Trophoblast cell (in vitro differentiated cells and primary cell): ENCODE data around the gene MPPED2.

Experiments used
- DNase-seq, 2 donors: peaks; one replicate each; pipeline ENCODE4 v3.0.0-alpha.2; 2016
- H2AFZ ChIP-seq: 2 replicates; pipeline ENCODE4 v1.6.1; 2013; ENCODE audit warnings: low read length, moderate library complexity, mild to moderate bottlenecking; ENCODE audit not compliant: insufficient read depth, poor library complexity
- H2AK5ac ChIP-seq: 2 replicates; pipeline ENCODE4 v1.6.1; 2013; ENCODE audit warnings: mild to moderate bottlenecking, low read length
- H2BK120ac ChIP-seq: 2 replicates; pipeline ENCODE4 v1.6.1; 2013; ENCODE audit warnings: low read length, mild to moderate bottlenecking, moderate library complexity; ENCODE audit not compliant: insufficient read depth, poor library complexity
- H2BK12ac ChIP-seq: 2 replicates; pipeline ENCODE4 v1.6.1; 2013; ENCODE audit warnings: mild to moderate bottlenecking, low read length, moderate library complexity
- H2BK5ac ChIP-seq: 2 replicates; pipeline ENCODE4 v1.6.1; 2013; ENCODE audit warnings: low read length, low read depth, moderate library complexity, mild to moderate bottlenecking; ENCODE audit not compliant: poor library complexity
- H3K14ac ChIP-seq: 2 replicates; pipeline ENCODE4 v1.6.1; 2013; ENCODE audit warnings: mild to moderate bottlenecking, low read length
- H3K18ac ChIP-seq: 2 replicates; pipeline ENCODE4 v1.6.1; 2013; ENCODE audit warnings: mild to moderate bottlenecking, low read length
- H3K23ac ChIP-seq: 2 replicates; pipeline ENCODE4 v1.6.1; 2013; ENCODE audit warnings: low read length
- H3K27ac ChIP-seq: 2 replicates; pipeline ENCODE4 v1.5.1; 2013; ENCODE audit warnings: low read depth, mild to moderate bottlenecking, inconsistent platforms, low read length, moderate library complexity
- H3K27me3 ChIP-seq: 2 replicates; pipeline ENCODE4 v1.6.1; 2013; ENCODE audit warnings: inconsistent platforms, mild to moderate bottlenecking, low read length, moderate library complexity; ENCODE audit not compliant: insufficient read depth
- H3K36me3 ChIP-seq, 2 experiments: 1 replicate in 1 of 2; 2 replicates in 1 of 2; pipeline ENCODE4 v1.6.1; 2013; ENCODE audit warnings: low read length in 2 of 2, mild to moderate bottlenecking in 2 of 2, moderate library complexity in 1 of 2; ENCODE audit not compliant: insufficient read depth in 2 of 2, control insufficient read depth in 1 of 2
- H3K4ac ChIP-seq: 2 replicates; pipeline ENCODE4 v1.6.1; 2013; ENCODE audit warnings: low read depth, mild to moderate bottlenecking, low read length, moderate library complexity
- H3K4me1 ChIP-seq, 2 experiments: 1 replicate in 1 of 2; 2 replicates in 1 of 2; pipeline ENCODE4 v1.6.1; 2013; ENCODE audit warnings: low read length in 2 of 2, mild to moderate bottlenecking in 2 of 2, moderate library complexity in 1 of 2; ENCODE audit not compliant: insufficient read depth in 2 of 2, control insufficient read depth in 1 of 2
- H3K4me2 ChIP-seq: 2 replicates; pipeline ENCODE4 v1.6.1; 2013; ENCODE audit warnings: inconsistent platforms, mild to moderate bottlenecking, low read length, moderate library complexity
- H3K4me3 ChIP-seq: 2 replicates; pipeline ENCODE4 v1.5.1; 2013; ENCODE audit warnings: mild to moderate bottlenecking, low read depth, low read length, inconsistent platforms
- H3K79me1 ChIP-seq: one replicate; pipeline ENCODE4 v1.6.1; 2013; ENCODE audit warnings: low read length
- H3K79me2 ChIP-seq: 2 replicates; pipeline ENCODE4 v1.6.1; 2013; ENCODE audit warnings: low read length, mild to moderate bottlenecking; ENCODE audit not compliant: control insufficient read depth, insufficient read depth, poor library complexity
- H3K9ac ChIP-seq: 2 replicates; pipeline ENCODE4 v1.6.1; 2013; ENCODE audit warnings: mild to moderate bottlenecking, low read length
- H3K9me3 ChIP-seq: 2 replicates; pipeline ENCODE4 v1.6.1; 2013; ENCODE audit warnings: low read depth, mild to moderate bottlenecking, control low read depth, inconsistent platforms, low read length; ENCODE audit not compliant: insufficient read depth
- H4K12ac ChIP-seq: 2 replicates; pipeline ENCODE4 v1.6.1; 2013; ENCODE audit warnings: low read depth, mild to moderate bottlenecking, low read length, moderate library complexity
- H4K8ac ChIP-seq: 2 replicates; pipeline ENCODE4 v1.6.1; 2013; ENCODE audit warnings: low read depth, mild to moderate bottlenecking, low read length, moderate library complexity
- H4K91ac ChIP-seq: one replicate; pipeline ENCODE4 v1.6.1; 2013; ENCODE audit warnings: low read depth, mild to moderate bottlenecking, low read length, moderate library complexity
- WGBS: extraction: QIAGEN DNeasy Blood & Tissue Kit; methylation state at CpG from one replicate; pipeline ENCODE4 v1.1.7; 2013; ENCODE audit warnings: missing lambda C conversion rate; ENCODE audit not compliant: insufficient read length, insufficient coverage; ENCODE audit errors: extremely low coverage; 5-methylcytosine and 5-hydroxymethylcytosine counted together

MPPED2 gene

GRCh38 chr11:30365793-30366517 lies 220.2 kb downstream of the MPPED2 start:
- H2BK120ac ChIP-seq: no peak overlapping the region
- no peak overlapping the region for H3K18ac ChIP-seq
- H3K27me3 ChIP-seq: no peaks in the 10 kb centered on the region
- no peak overlapping the region for H3K14ac ChIP-seq
- H3K36me3 ChIP-seq: no peaks in the 10 kb centered on the region
- H3K9ac ChIP-seq: no peak overlapping the region
- no peak overlapping the region for H2BK12ac ChIP-seq
- peaks cover 2% of the 10 kb centered on the region for H3K9me3 ChIP-seq
- no peak overlapping the region for H4K8ac ChIP-seq
- no peak overlapping the region for H4K12ac ChIP-seq
- no peak overlapping the region for H4K91ac ChIP-seq
- no peak overlapping the region for H2AFZ ChIP-seq
- H3K4me2 ChIP-seq: no peak overlapping the region
- DNase-seq: no peak
- no peak overlapping the region for H3K27ac ChIP-seq
- H3K79me2 ChIP-seq: no peaks in the 10 kb centered on the region
- H3K4ac ChIP-seq: no peak overlapping the region
- no peaks in the 10 kb centered on the region for H3K79me1 ChIP-seq
- H2AK5ac ChIP-seq: no peak overlapping the region
- H3K23ac ChIP-seq: no peak overlapping the region
- H3K4me1 ChIP-seq: no peaks in the 10 kb centered on the region
- H3K4me3 ChIP-seq: no peak overlapping the region
- no CpG with 5 or more reads among the region's 3 CpGs for WGBS
- no peak overlapping the region for H2BK5ac ChIP-seq

GRCh38 chr11:30364837-30365482 lies 221.2 kb downstream of the MPPED2 start:
- H3K18ac ChIP-seq: no peak overlapping the region
- no peak overlapping the region for H2BK5ac ChIP-seq
- H3K4me1 ChIP-seq: no peaks in the 10 kb centered on the region
- H4K8ac ChIP-seq: no peak overlapping the region
- WGBS: no CpG with 5 or more reads among the region's 9 CpGs
- no peak overlapping the region for H3K14ac ChIP-seq
- no peaks in the 10 kb centered on the region for H3K79me1 ChIP-seq
- H4K91ac ChIP-seq: no peak overlapping the region
- H2BK12ac ChIP-seq: no peak overlapping the region
- peaks cover 2% of the 10 kb centered on the region for H3K9me3 ChIP-seq
- no peak overlapping the region for H3K23ac ChIP-seq
- no peak overlapping the region for H2AK5ac ChIP-seq
- H3K9ac ChIP-seq: no peak overlapping the region
- no peak overlapping the region for H3K27ac ChIP-seq
- no peaks in the 10 kb centered on the region for H3K27me3 ChIP-seq
- no peaks in the 10 kb centered on the region for H3K36me3 ChIP-seq
- no peak overlapping the region for H4K12ac ChIP-seq
- no peaks in the 10 kb centered on the region for H3K79me2 ChIP-seq
- H2BK120ac ChIP-seq: no peak overlapping the region
- DNase-seq: no peak
- H3K4me2 ChIP-seq: no peak overlapping the region
- H3K4ac ChIP-seq: no peak overlapping the region
- no peak overlapping the region for H3K4me3 ChIP-seq
- H2AFZ ChIP-seq: no peak overlapping the region

- no CpG with 5 or more reads among the region's 7 CpGs for WGBS
- no peak overlapping the region for H3K14ac ChIP-seq
Measured at GRCh38 chr11:30364139-30364836, 221.9 kb downstream of the MPPED2 start.

GRCh38 chr11:30360741-30361140 lies 225.4 kb downstream of the MPPED2 start:
- Histone ChIP-seq H2BK5ac (no peak overlapping the region), H3K9me3 (no peaks in the 10 kb centered on the region), H3K4me1 (no peaks in the 10 kb centered on the region), H4K91ac (no peak overlapping the region), H3K4me2 (no peak overlapping the region), H3K4me3 (no peak overlapping the region), H2AFZ (no peak overlapping the region), H4K8ac (no peak overlapping the region), H3K18ac (no peak overlapping the region), H3K79me2 (no peaks in the 10 kb centered on the region), H2AK5ac (no peak overlapping the region), H3K79me1 (no peaks in the 10 kb centered on the region), H3K27ac (no peak overlapping the region), H3K14ac (no peak overlapping the region), H3K36me3 (no peaks in the 10 kb centered on the region), H3K4ac (no peak overlapping the region), H3K23ac (no peak overlapping the region), H4K12ac (no peak overlapping the region), H3K9ac (no peak overlapping the region), H2BK12ac (no peak overlapping the region), H3K27me3 (no peaks in the 10 kb centered on the region), H2BK120ac (no peak overlapping the region)
- no peak for DNase-seq

More at GRCh38 chr11:30364139-30364836, 221.9 kb downstream of the MPPED2 start:
- Histone ChIP-seq H4K12ac (no peak overlapping the region), H2AFZ (no peak overlapping the region), H3K79me2 (no peaks in the 10 kb centered on the region), H3K9ac (no peak overlapping the region), H3K4me3 (no peak overlapping the region), H3K27ac (no peak overlapping the region), H3K4ac (no peak overlapping the region), H2BK12ac (no peak overlapping the region), H3K4me1 (no peaks in the 10 kb centered on the region), H3K4me2 (no peak overlapping the region), H3K18ac (no peak overlapping the region), H3K27me3 (no peaks in the 10 kb centered on the region), H4K91ac (no peak overlapping the region), H3K79me1 (no peaks in the 10 kb centered on the region), H2BK120ac (no peak overlapping the region), H3K23ac (no peak overlapping the region), H3K9me3 (peaks cover 2% of the 10 kb centered on the region), H2AK5ac (no peak overlapping the region), H4K8ac (no peak overlapping the region), H3K36me3 (no peaks in the 10 kb centered on the region), H2BK5ac (no peak overlapping the region)
- DNase-seq: no peak
